Panc1 (cell line): ENCODE data around the gene TGFB3.

Experiments
- CTCF ChIP-seq: fragments of 450-650 bp; IDR thresholded peaks from 2 replicates; pipeline ENCODE4 v1.5.1; 2017; ENCODE audit warnings: mild to moderate bottlenecking
- POLR2AphosphoS5 ChIP-seq: IDR thresholded peaks from 2 replicates; pipeline ENCODE4 v1.6.1; 2012; ENCODE audit warnings: mild to moderate bottlenecking, low read depth, low read length, moderate library complexity
- TF ChIP-seq, protein P1 (sequence below), 2 experiments: IDR thresholded peaks; 2 replicates each; pipeline ENCODE4 v1.6.1; 2011 to 2012; ENCODE audit warnings: low read depth in 2 of 2, control low read depth in 1 of 2, low read length in 1 of 2, mild to moderate bottlenecking in 1 of 2, moderate library complexity in 1 of 2; ENCODE audit not compliant: insufficient read depth in 1 of 2

- TF ChIP-seq POLR2AphosphoS5 (no peak), CTCF (no peak)
- TF ChIP-seq, protein P1, sequence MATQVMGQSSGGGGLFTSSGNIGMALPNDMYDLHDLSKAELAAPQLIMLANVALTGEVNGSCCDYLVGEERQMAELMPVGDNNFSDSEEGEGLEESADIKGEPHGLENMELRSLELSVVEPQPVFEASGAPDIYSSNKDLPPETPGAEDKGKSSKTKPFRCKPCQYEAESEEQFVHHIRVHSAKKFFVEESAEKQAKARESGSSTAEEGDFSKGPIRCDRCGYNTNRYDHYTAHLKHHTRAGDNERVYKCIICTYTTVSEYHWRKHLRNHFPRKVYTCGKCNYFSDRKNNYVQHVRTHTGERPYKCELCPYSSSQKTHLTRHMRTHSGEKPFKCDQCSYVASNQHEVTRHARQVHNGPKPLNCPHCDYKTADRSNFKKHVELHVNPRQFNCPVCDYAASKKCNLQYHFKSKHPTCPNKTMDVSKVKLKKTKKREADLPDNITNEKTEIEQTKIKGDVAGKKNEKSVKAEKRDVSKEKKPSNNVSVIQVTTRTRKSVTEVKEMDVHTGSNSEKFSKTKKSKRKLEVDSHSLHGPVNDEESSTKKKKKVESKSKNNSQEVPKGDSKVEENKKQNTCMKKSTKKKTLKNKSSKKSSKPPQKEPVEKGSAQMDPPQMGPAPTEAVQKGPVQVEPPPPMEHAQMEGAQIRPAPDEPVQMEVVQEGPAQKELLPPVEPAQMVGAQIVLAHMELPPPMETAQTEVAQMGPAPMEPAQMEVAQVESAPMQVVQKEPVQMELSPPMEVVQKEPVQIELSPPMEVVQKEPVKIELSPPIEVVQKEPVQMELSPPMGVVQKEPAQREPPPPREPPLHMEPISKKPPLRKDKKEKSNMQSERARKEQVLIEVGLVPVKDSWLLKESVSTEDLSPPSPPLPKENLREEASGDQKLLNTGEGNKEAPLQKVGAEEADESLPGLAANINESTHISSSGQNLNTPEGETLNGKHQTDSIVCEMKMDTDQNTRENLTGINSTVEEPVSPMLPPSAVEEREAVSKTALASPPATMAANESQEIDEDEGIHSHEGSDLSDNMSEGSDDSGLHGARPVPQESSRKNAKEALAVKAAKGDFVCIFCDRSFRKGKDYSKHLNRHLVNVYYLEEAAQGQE (IDR thresholded peaks at IDR 0.05; ENCODE audit: insufficient read depth in 1 of 2, low read depth in 2 of 2, low read length in 1 of 2) = no peak
Observed at GRCh38 chr14:75952489-75952888, 29.3 kb downstream of the TGFB3 start.
